CD4-positive, alpha-beta T cell treated with Interleukin-12 subunit alpha and Interleukin-12 subunit beta, for 1 hour (primary cell): Measurements from ENCODE around the gene C12orf43.

Source experiments
- DNase-seq: peaks from one replicate; pipeline ENCODE4 v3.0.0-alpha.2; 2020

Gene C12orf43

DNA sequence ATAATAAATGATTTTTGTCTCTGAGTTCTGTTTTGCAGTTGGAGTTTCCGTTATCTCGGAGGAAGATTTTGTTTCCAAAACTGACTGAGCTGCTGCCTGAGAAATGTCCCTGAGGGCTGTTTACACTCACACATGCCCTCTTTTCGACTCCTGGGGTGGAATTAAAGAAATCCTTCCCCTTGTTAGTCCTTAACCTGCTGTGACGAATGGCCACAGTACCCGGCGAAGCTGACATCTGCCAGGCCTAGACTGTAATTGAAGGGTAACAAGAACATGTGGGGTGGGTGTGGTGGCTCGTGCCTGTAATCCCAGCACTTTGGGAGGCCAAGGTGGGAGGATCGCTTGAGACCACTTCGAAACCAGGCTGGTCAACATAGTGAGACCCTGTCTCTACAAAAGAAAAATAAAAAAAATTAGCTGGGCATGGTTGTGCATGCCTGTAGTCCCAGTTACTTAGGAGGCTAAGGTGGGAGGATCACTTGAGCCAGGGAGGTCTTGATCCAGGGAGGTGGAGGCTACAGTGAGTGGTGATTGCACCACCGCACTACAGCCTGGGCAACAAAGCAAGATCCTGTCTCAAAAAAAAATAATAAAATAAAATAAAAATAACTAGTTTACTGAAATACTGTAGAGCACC lies 14.4 kb upstream of the C12orf43 start:
- no peak for DNase-seq

DNA sequence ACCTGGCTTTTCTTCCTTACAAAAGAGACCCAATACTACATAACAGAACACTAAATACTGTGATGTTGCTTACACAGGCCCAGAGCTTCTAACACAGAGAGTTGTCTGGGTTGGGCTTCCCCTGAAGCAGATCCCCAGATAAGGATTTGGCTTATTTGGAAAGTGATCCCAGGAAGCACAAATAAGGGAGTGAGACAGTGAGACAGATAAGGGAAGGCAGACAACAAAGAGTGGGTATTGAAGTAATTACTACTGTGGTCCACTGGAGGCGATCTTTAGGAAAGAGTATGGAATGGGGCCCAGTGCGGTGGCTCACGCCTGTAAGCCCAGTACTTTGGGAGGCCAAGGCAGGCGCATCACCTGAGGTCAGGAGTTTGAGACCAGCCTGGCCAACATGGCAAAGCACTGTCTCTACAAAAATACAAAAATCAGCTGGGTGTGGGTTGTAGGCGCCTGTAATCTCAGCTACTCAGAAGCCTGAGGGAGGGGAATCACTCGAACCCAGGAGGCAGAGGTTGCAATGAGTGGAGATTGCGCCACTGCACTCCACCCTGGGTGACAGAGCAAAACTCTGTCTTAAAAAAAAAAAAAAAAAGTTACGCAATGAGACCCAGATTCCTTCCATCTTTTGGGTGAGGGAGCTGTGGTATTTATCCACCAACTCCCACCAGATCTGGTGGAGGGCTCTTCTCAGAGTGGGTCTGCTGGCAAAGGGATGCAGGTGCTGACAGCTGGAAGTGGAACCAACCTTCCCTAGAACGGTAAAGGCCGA lies 10.2 kb upstream of the C12orf43 start:
- no peak for DNase-seq

GRCh38 chr12:121025442-121026226 lies 9.3 kb upstream of the C12orf43 start:
- DNase-seq: no peak

- DNase-seq: no peak
These were observed 7.5 kb upstream of the C12orf43 start for GRCh38 chr12:121023799-121024198.

DNA sequence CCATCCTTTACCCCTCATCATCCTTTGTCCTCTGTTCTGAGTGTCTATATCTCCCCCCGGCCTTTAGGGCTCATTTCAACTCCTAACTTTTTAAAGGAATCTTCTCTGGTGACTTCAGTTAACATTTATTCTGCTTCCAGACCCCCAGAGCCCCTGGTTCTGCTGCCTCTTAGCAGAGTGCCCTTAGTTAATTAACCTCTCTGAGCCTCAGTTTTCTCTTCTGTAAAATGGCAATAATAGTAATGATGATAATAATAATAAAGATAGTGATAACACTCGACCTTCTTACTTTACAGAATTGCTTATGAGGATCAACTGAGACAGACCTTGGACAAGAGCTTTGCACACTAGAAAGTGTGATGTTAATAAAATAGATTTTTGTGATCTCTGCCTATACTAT lies 6.4 kb upstream of the C12orf43 start:
- DNase-seq: no peak

GRCh38 chr12:121021754-121022153 lies 5.5 kb upstream of the C12orf43 start:
- DNase-seq: no peak

DNA sequence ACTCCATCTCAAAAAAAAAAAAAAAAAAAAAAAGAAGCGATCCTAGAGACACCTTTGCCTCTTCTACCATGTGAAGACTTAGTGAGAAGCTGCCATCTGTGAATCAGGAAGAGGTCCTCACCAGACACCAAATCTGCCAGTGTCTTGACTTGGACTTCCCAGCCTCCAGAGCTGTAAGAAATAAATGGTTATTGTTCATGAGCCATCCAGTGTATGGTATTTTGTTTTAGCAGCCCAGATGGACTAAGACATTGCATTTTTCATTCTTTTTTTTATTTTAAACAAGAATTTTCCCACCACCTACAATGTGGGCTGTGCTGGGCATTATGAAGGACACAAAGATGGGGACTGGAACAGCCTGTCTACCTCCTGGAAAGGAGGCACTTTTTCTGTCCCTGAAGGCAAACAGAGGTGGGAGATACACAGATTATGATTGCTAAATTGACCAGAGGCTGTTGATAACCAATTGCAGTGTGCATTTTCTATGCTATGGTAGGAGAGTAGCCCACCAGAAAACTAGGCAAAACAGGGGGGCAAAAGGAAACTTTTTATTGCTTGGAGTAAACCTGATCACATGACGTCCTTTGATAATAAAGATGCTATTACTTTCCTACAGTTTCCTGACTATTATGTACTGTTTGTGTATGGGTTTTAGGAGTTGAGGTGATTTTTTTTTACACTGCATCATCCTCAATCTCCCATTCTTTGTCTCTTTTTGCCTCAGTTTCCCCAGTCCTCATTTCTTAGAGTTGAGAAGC lies 2.8 kb upstream of the C12orf43 start:
- DNase-seq: no peak

- DNase-seq: no peak
These were observed 1.7 kb upstream of the C12orf43 start for GRCh38 chr12:121017966-121018491.

DNA sequence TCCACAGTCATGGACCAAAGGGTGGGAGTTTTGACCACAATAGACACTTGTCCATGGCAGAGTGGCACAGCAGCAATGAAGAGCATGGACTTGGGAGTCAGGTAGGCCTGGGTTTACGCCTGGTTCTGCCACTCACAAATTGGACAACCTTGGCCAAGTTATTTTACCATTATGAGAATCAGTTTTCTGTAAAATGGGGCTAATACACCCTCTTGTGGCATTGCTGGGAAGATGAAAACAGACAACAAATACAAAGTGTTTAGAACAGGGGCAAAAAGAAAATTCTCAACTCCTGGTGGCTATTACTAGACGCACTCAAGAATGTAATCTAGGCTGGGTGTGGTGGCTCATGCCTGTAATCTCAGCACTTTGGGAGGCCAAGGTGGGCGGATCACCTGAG lies 2.6 kb downstream of the C12orf43 start:
- DNase-seq: no peak

DNA sequence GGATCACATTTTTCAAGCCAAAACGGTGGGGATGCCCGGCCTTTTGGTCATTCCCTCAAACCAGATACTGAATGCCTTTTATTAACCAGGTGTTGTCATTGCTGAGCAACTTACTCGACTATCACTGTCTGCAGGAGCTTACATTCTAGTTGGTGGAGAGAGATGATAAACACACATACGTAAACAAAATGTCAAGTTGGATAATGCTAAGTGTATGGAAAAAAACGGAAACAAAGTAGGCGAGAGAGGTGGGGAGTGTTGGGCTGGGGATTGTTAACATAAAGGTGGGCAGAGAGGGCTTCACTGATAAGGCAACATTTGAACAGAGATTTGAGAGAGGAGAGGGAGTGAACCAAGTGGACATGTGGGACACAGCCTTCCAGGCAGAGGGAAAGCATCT lies 4.5 kb downstream of the C12orf43 start:
- no peak for DNase-seq

DNA sequence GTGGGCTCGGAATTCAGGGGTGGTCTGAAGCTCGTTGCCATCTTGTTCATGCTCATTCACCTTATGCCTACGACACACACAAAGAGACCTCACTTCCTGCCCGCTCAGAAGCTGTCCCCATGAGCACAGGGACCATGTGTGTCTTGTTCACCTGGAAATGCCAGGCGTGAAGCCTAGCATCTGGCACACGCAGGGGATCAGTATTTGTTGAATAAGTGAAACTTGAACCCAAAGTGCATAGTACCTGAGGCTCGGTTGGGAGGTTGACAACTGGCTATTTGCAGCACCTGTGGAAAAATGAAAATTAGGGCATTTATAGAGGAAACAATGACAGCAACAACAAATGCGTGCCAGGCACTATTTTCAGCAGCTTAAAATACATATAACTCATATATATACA lies 5.4 kb downstream of the C12orf43 start:
- DNase-seq: no peak

DNA sequence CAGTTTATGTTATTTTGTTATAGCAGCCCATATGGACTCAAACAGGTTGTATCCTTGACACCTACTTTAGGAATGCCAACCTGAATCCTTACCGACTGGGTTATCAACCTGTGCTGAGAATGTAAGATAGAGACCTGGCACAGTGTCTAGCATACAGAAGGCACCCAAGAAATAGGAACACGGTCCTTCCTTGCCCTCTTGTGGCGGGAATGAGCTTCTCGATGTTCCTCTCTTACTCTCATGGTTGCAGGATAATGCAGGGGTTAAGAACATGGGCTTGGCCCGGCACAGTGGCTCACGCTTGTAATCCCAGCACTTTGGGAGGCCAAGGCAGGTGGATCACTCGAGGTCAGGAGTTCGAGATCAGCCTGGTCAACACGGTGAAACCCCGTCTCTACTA lies 6.5 kb downstream of the C12orf43 start:
- no peak for DNase-seq

DNA sequence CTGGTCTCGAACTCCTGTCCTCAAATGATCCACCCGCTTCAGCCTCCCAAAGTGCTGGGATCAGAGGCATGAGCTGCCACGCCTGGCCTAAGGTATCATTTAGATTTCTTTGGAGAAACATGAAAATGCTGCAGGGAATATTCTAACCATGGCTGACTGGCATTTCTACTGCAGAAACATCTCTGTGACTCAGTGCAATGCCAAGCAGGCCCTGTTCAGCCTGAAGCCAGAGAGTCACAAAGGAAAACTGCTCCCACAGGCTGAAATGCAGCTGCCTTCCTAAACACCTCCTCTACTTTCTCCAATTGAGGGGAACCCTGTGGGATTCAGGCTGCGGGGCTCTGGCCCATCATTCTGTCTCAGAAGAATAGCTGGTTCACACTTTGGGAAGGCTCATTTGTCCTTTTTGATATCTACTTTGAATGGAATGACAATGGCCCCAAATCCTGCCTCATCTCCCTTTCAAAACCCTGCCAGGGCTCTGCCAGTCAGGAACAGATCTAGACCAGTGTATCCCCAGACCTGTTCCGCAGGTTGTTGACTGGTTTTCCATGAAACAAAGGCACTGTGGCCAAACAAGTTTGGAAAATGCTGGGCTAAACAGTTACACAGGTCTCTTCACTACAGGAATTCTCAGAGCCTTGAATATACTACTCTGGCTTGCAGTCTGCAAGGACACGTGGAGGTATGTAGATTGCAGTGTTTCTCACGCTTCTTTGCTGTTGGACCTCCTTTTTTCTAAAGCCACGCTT lies 7.8 kb downstream of the C12orf43 start:
- no peak for DNase-seq

- peak; percentile 52 for DNase-seq
These were observed 10.9 kb downstream of the C12orf43 start for GRCh38 chr12:121005346-121005815.

DNA sequence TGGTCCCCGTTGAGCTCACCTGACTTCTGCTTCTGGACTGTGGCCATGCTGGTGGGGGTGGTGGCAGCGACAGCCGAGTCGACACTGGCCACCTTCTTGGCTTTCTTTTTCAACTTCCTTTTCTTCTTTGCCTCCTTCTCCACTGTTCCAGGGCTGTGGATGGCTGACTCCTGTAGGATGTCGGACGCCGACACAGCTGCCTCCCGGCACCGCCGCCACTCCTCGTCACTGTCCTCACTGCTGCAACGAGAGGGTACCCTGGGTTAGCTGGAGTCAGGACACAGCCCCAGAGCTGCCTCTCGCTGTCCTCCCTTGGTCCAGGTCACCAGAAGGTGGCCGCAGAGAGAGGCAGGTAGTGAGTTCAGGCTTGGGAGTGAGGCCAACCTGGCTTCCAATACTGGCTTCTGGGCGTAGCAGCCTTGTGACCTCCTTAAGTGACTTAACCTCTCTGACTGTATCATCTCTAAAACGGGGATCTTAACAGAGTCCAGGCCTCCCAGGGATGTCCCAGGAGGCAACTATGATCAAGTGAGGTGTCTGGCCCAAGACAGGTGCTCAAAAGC lies 12.0 kb downstream of the C12orf43 start:
- no peak for DNase-seq

GRCh38 chr12:121003650-121004049 lies 12.6 kb downstream of the C12orf43 start:
- DNase-seq: no peak

- no peak for DNase-seq
These were observed 14.3 kb downstream of the C12orf43 start for GRCh38 chr12:121001841-121002483.

DNA sequence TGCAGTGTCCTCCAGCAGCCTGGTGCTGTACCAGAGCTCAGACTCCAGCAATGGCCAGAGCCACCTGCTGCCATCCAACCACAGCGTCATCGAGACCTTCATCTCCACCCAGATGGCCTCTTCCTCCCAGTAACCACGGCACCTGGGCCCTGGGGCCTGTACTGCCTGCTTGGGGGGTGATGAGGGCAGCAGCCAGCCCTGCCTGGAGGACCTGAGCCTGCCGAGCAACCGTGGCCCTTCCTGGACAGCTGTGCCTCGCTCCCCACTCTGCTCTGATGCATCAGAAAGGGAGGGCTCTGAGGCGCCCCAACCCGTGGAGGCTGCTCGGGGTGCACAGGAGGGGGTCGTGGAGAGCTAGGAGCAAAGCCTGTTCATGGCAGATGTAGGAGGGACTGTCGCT lies 15.2 kb downstream of the C12orf43 start:
- no peak for DNase-seq

- no peak for DNase-seq
These were observed 15.8 kb downstream of the C12orf43 start for GRCh38 chr12:121000530-121000929.

- DNase-seq: no peak
These were observed 16.8 kb downstream of the C12orf43 start for GRCh38 chr12:120999191-121000120.
